Astrocyte of the hippocampus (primary cell): ENCODE results near the gene THEMIS.
"Not testable (repeated sequence)": the region's sequence is repeated elsewhere in the genome, so short reads cannot be mapped to it uniquely, and the experiment has no call there.

ENCODE experiments used
- DNase-seq: peaks from one replicate; pipeline ENCODE4 v3.0.0; 2011; ENCODE audit warnings: low read depth, low spot score

The THEMIS gene

DNA sequence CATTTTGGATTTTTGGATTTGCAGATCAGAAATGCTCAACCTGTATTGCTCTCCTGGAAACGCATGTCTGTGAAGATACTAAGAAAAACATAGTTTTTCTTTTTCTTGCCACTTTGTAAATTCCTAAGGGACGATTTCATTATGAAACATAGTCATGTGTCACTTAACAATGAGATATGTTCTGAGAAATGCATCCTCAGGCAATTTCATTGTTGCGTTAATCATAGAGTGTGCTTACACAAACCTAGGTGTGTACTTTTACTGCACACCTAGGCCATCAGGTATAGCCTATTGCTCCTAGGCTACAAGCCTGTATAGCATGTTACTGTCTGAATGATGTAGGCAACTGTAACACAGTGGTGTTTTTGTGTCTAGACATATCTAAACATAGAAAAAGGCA is 13.4 kb upstream of the THEMIS start:
- DNase-seq, result no peak

DNA sequence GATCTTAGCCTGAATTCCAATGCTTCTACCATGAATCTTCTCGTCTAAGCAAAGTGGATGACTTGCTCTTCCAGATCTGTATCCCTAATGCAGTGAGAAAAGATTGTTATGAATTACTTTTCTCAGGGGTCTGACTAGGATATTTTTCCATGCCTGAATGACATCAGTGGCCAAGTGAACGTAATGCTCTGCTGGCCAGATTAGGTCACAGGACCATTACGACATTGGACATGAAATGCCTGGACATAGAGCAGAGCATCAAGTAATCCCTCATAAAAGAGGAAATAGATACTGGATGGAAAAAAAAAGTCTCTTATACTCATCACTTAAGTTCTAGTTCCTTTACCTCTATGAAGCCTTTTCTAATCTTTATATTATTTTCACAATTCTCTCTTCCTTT is 12.1 kb upstream of the THEMIS start:
- DNase-seq, result no peak

DNA sequence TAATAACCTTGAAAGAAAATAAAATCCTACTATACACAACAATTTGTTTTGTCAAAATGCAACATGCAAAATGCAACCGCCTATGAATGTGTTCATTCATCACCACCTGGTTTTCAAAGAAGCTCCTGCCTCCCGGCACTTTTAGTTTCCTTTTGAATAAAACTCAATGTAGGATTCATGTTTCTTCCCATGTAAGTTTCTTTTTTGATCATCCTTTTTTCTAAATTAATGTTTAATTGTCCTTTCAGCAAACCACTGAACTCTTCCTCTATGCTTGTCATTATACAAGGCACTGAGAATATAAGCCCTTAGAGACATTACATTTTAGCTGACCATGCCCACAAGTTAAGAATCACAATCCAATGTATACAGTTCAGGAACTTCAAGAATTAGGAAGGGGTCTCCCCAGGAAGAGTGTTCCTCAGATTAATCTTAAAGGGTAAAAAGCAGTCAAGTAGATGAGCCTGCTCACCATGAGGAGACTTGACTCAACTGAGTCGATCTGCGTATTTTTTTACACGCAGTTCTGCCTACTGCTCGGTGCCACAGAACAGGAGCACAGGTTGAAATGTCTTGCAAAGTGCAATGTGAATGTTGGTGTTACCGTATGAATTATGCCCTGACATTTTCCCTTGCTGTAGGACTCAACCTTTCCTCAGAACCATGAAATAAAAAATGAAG is 7.2 kb upstream of the THEMIS start:
- no peak for DNase-seq

DNA sequence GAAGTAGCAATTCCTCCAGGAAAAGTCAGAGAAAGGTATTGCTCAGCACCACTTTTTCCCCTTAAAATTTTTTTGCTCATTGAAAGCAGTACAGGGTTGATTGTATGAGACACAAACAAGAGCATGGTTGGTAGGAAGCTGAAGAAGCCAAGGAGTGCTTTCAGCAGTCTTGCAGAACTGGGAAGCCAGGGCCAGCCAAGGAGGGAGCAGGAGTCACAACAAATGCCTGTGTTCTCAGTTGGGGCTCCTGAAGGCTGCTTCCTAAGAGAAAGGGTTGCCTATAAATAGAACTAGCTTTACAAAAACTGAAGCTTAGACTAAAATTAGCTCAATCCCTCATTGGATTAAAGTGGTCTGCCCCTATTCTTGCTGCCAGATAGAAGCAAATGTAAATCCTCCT is 3.3 kb upstream of the THEMIS start:
- DNase-seq, result no peak

DNA sequence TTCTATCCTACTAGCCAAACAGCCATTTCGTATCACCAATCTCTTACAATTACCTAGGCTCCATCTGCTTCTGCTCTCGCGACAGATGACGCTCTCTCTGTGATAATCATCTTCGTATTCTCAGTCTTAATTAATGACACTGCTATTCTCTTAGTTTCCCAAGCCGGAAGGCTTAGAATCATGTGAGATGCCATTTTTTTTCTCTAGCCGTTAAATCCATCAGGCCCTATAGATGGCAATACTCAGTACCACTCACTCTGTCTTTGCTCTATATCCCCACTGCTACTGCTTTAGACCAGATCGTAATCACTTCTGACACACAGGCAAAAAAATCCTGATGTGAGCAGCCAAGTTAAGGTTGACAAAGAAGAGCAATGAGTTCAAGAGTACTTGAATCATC is 2.1 kb upstream of the THEMIS start:
- DNase-seq, result no peak

DNA sequence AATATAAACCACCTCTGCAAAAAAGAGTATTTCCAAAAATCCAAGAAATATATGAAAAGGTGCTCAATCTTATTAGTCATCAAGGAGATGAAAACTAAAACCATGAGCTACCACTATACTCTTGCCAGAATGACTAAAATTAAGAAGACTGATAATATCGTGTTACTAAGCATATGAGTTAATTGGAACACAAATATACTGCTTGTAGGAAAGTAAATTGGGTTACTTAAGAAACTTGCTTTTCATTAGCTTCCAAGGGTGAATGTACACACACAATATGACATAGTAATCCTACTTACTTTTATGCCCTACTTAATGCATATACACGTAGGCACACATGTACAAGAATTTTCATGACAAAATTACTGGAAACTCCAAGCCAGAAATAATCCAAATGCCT is 3.4 kb downstream of the THEMIS start:
- DNase-seq, result no peak

DNA sequence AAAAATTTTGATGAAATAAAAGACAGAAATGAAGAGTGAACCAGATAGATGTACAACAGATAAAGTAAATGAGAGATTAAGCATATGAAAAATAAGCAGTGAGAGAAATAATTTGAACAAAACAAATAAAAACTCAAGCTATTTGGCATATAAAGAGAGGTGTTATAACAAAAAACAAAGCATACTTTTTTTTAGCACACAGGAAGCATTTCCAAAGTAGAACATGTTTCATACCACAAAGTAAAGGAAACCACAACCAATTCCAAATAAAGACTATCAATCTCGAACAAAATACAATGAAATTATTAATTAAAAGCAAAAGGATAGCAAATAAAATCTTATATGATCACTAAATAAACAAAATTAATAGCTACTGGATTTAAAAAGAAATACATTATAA is 6.8 kb downstream of the THEMIS start:
- no peak for DNase-seq

DNA sequence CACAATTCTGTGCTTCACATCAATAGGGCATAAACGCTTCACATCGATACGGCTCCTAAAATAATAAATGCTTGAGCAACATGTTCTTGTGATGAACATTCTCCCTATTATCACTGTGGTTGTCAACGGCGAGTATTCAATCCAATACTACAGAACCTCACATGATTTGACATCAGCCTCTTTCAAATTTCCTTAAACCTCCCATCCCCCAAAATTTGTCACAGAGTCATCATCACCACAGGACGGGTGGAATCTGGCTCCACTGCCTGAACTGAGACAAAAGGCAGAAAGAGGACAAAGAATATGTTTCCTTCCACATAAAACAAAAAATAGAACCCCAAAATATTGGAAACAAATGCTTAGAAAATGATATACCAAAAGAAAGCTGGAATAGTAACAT is 7.3 kb downstream of the THEMIS start:
- no peak for DNase-seq

DNA sequence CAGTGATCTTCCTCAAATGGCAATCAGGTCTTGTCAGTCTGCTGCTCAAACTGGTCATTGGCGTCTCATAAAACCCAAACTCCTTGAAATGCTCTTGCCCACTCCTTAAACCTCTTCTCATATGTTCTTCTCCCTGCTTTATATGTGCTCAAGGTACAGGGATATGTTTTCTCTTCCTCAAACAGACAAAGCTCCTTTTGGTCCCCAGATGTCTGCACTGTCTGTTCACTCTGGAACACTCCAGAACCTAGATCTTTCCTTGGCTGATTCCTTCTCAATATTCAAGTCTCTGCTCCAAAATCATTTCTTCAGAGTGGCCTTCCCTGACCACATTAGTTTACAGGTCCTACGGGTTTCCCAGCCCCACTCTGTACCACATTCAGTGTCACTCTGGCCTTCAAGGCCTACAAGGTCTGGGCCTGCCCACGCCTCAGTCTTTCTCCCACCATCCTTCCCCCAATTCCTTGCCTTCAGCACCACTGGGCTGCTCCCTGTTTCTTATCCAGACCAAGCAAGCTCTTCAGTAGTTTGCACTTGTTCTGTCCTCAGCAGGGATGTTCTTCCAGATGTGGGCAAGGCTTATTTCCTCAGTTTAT is 9.0 kb downstream of the THEMIS start:
- no peak for DNase-seq

DNA sequence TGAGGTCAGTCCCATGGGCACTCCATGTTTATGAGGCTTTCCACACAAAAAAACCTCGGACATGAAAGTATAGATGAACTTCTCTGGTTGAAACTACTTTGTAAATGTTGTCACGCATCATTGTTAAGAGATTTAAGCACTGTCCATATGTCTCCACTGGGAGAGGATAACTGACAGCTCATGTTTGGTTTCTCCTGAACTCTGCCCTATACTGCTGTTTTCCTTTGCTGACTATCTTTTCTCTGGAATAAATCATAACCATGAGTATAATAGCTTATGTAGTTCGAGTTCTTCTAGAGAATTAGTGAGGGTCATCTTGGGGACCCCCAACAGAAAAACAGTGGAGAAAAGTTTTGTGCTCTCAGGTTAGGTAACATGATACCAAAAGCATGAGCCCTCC is 14.3 kb downstream of the THEMIS start:
- no peak for DNase-seq

DNA sequence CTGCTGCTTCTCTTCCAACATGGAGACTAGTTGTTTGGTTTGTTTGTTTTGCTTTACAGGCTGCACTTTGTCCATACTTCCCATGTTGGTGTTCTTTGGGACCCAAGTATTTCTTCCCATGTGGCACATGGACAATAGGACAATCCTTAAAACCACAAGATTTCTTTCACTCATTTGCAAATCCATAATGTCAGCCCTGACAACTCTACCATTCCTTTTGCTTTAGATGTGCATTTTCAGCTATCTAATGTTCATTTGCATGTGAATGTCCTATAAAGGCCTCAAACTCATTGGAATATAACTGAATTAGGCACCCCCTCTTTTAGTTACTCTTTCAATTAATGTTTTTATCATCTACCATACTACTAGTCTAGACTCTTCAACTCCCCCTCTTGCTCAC is 16.7 kb downstream of the THEMIS start:
- DNase-seq, result no peak

DNA sequence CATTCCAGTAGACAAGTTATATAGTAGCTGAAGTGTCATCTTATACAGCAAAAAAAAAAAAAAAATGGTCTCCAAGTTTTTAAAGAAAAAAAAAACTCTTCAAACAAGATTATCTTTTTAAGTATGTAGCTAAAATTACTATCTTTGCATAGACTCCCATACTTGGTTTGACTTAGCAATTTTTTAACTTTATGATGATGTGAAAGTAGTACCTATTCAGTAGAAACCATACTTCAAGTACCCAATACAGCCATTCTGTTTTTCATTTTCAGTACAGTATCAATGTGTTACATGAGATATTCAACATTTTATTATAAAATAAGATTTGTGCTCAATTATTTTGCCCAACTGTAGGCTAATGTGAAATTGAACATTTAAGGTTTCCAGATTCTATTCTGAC is 18.9 kb downstream of the THEMIS start:
- DNase-seq, result not testable (repeated sequence)

DNA sequence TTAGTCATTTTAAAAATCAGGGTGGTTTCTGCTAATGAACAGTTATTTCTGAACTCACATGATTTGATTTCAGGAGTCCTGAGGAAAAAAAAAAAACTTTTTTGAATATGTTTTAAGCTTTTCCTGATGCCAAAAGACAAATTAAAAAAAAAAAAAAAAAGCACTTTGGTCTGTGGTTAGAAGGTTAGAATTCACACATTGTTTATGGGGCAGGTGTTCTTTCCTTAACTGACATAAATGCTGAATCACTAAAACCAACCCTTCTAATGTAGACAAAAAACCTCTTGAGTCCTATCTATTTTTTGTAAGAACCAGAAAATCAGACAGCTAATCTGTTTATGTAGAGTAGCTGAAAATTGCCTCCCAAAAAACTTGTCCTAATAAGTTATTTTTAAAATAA is 20.4 kb downstream of the THEMIS start:
- DNase-seq, result no peak

DNA sequence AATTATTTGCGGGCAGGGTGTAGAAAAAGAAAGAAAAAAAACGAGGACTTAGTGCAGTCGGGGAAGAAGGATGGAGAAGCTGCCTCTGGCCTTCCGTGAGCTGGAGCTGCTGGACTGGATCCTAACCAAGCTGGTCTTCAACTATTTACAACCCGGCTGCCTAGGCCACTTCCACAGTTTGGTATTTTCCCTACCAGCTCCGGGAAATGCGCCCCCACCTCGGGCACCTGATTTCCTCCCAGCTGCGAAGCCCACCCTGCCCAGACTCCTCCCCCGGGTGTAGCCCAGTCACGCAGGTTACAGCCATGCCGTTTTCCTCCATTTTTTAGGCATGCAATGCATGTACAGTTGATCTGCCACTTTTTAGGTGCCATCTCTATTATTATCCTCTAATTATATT is 21.2 kb downstream of the THEMIS start:
- peak; percentile 22 for DNase-seq

DNA sequence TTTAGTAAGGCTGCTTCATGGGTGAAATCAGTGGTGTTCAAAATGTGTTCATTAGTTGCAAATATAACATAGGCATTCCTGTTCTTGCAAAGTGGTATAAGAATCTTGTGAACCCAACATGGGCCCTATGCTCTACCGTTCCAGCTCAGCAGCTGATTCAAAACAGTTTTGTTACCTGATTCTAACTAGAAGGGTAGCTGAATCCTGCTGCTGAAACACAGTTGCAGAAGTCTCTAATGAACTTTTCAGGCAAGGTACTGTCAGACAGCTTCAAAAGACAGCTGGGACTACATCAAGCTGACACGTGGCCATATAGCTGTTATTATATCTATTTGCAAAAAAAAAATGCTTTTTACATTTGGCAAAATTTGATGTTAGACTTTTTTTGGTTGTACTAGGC is 22.7 kb downstream of the THEMIS start:
- no peak for DNase-seq

DNA sequence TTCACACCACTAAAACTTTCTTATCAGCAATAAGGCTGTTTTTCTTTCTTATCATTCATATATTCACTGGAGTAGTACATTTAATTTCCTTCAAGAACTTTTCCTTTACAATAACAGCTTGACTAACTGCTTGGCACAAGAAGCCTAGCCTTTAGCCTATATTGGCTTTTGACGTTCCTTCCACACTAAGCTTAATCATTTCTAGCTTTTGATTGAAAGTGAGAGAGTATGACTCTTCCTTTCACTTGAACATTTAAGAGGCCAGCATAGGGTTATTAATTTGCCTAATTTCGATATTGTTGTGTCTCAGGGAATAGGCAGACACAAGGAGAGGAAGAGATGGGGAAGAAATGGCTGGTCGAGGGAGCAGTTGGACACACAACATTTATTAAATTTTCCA is 23.6 kb downstream of the THEMIS start:
- DNase-seq, result no peak

DNA sequence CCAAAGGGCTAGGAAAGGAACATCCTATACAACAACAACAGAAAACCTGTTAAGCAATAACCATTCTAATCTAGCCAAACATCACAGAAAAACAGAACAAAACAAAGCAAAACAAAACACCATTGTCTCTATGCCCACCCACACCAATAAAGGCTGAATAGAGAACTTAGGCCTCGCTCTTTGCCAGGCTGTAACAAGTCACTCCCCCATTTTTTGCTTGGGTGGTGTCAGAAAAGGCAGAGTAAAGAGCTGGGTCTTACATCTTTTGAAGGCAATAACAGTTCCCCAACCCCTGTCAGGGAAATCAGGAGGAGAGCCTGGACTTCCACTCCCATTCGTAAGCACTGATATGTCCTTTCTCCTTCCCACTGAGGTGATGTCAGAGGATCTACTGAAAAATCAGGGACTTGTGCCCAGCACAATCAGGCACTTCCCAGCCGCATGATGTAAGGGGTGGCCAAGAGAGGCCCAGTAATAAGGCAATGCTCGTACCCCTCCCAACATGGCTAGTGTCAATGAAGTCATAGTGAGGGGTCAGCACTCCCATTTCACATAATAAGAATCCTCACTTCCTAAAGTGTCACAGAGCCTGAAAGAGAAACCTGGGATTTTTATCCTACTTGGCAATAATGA is 31.0 kb downstream of the THEMIS start:
- DNase-seq, result no peak

DNA sequence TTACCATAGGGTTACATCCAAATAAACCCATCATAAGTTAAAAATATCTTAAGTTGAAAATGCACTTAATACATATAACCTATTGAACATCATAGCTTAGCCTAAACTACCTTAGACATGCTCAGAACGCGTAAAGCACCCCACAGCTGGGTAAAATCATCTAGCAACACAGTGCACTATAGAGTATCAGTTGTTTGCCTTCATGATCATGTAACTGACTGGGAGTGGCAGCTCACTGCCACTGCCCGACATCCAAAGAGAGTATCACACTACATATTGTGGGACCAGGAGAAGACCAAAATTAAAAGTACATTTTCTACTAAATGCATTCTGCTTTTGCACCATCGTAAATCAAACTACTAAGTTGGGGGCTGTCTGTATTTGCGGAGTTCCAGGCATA is 31.7 kb downstream of the THEMIS start:
- no peak for DNase-seq

DNA sequence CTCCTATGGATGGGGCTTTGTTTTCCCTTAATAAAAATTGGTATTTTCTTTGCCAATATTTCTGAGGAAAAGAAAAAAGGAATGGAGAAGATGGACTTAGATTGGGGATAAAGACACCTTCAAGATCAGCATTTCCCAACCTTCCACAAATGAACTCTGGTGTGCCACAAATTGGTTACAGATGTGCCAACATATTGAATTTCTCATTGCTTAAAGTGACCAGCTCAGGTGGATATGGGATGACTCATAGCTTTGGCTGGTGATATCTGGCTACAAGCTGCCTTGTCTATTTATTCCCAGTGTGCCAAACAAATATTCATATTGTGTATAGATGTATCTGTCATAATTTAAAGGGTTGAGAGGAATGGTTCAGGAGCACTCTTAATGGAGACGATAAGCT is 32.5 kb downstream of the THEMIS start:
- DNase-seq, result no peak

DNA sequence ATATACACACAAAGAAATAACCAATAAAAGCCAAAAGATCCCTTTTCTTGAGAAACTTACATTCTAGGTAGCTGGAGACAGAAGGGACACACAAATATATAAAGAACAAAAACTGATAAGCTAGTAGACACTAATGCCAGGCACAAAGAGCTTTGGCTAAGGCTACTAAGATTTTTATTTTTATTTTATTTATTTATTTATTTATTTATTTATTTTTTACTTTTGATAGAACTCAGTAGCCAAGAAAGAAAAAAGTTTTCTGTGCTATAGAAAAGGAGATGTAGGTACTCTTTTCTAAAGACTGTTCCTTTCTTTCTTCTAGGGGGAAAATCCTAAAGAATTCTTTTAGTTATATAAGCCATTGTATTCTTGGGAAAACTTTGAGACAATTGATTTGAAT is 34.1 kb downstream of the THEMIS start:
- no peak for DNase-seq

DNA sequence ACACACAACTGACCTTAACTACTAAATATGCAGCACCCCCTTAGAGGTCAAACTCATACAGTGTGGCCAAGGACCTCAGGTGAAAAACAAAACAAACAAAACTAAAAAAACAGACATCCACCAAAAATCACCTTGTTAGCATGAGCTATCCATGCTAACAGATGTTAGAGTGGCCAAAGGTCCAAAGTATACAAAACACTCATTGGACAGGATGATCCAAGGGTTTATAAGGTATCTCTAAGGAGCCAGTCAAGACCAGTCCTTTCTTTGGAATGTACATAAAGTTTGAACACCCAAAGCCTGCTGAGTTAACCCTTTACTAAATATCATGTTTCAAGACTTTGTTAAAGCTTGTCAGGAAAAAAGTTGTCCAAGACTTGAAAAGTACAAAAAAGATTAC is 35.8 kb downstream of the THEMIS start:
- no peak for DNase-seq

DNA sequence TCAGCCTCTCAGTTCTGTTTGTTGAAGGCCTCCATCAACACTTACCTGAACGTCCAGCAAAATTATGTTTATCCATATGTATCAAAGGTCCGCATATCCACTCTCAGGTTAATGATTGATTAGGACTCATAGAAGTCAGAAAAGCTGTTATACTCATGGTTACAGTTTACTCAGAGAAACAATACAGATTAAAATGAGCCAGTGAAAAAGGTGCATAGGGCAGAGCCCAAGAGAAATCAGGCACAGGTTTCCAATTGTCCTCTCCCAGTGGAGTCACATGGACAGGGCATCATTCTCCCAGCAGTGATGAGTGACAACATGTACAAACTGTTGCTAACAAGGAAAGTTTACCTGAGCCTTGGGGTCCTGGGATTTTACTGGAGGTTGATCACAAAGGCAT is 36.2 kb downstream of the THEMIS start:
- no peak for DNase-seq

DNA sequence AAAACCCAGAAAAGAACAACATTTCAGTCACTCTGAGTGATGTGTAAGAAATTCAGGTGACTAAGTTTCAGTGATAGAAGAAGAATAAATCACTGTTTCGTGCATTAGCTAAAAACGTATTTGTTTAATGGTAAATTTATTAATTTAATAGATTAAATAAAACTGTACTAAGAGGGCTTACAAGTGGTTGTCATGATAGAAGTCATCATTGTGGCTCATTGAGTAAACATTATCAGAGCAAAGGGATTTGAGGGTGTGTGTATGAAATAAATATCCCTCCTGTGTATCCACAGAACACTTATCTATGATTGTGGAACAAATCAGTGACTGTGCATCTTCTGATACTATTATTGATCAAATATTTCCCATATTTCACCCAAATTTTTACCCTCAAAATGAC is 40.1 kb downstream of the THEMIS start:
- no peak for DNase-seq

DNA sequence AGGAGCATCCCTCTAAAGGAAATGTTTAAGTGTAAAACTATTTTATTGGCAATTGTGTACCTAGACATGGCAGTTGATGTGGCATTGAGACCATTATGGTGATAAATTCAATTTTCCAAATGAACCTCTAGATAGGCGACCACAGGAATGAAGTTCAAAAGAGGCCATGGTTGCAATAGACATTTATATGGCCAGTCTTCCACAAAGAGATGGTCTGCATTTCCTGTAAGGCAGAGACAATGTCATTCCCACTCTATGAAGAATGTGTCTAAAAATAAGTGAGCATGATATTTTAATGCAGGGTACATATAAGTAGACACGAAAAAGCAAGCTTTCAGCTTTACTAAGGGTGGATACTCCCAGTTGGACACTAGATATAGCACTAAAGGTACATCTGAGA is 40.9 kb downstream of the THEMIS start:
- DNase-seq, result no peak
